ENCODE results near the gene INPP4B. TPM values are rescaled to one million over a fixed set of nuclear protein-coding genes. Genes with fewer than 3 reads are reported as not detected.
A peak's percentile ranks its signal among the peaks of the same experiment; 100 is the strongest.
"Not testable (repeated sequence)": the region's sequence is repeated elsewhere in the genome, so short reads cannot be mapped to it uniquely, and the experiment has no call there.

INPP4B gene
- polyA plus RNA-seq, 3 donors: 8.5 to 9.4 (median 9.0) TPM

DNA sequence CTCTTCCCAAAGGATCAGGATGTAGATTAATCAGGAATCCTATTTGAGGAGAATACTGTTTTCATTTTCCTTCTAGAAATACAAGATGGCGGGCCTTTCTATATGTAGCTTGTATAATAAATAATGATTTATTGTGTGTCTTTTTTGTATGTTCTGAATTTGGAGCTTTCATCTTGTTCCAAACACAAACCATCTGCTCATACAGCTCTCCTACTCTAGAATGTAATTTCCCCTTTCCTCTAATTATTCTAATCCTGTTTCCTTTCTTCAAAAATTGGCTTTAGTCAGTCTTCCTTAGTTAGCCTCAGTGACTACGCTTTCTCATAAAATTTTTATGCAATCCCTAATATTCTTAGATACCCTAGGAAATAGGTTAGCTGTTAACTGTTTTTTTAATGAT is 422.2 kb downstream of the INPP4B start:
- DNase-seq (ENCODE audit: low read depth in 3 of 3, low spot score in 2 of 3): no peak

DNA sequence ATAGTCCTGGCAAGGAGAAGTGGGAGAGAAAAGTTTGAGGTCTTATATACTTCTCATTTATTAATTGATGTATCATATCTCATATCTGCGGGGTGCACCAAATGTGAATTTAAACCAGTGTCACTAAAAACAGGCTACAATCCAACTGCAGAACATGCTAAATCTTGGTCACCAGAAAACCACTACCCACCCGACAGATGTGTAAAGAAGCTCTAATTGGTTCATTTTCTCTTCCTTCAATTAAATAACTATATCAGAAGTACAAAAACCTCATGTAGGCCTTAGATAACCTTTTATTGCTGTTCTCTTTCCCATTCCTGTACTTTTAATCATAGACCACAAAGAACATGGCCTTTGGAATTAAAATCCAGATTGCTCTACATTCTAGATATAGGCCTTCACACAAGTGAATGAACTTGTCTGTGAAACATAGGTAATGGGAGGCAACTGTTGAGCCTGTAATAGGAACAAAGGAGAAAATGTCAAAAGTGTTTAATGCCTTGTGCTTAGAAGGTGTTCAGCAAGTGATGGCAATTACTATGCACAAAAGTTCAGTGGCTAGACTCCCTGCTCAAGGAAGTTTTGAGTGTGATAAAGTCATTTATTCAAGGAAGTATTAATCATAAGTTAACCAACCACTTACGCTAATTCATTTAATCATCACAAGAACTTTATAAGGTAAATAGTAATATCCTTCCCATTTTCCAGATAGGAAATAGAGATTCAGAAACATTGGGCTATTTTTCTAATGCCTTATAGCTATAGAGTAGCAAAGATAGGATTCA is 425.6 kb downstream of the INPP4B start:
- DNase-seq (ENCODE audit: low read depth in 3 of 3, low spot score in 2 of 3): no peak

- DNase-seq (ENCODE audit: low read depth in 3 of 3, low spot score in 2 of 3): no peak
Observed at GRCh38 chr4:142419712-142420111, 426.4 kb downstream of the INPP4B start.

DNA sequence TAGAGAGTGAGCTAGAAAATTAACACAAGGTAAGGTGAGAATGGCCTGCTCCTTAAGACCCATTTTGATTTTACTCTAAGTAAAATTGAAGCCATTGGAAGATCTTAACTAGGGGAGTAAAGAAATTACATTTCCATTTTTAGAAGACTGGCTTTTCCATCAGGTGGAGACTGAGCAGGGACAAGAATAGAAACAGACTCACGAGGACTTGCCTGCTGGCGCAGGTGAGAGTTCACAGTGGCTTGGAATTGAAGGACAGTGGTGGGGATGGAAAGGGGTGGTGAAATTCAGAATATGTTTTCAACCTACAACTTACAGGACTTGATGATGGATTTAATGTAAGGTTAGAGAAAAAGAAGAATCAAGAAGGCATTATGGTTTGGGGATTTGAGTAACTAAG is 427.4 kb downstream of the INPP4B start:
- DNase-seq (ENCODE audit: low read depth in 3 of 3, low spot score in 2 of 3): no peak

DNA sequence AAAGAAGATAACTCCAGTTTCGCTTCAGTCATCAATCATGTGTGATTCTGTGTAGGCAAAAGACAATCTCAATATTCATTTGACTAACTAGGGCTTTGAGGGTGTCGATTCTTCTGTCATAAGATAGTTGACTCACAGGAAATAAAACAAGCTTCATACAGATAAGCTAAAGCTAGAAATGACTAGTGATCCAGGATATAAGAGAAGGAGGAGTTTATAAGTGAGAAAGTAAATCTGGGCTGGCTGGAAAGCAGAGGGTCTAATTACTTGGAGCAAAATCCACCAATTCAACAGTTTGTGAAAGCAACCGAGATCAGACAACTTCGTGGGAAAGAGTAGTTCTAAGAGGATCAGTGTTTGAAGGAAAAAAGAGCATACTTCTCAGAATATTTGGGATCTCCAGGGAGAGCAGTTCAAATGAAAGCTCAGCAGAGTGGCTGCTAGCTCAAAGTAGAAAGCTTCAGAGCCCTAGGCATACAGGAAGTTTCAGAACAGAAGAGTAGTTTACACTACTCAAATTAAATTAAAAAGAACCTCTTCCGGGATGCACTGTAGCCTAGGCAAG is 429.3 kb downstream of the INPP4B start:
- no peak for DNase-seq (ENCODE audit: low read depth in 3 of 3, low spot score in 2 of 3)

GRCh38 chr4:142416121-142416520 is 430.0 kb downstream of the INPP4B start:
- DNase-seq (ENCODE audit: low read depth in 3 of 3, low spot score in 2 of 3): no peak

- DNase-seq (ENCODE audit: low read depth in 3 of 3, low spot score in 2 of 3): no peak
Observed at GRCh38 chr4:142414366-142414990, 431.6 kb downstream of the INPP4B start.

GRCh38 chr4:142413485-142413884 is 432.6 kb downstream of the INPP4B start:
- DNase-seq (ENCODE audit: low read depth in 3 of 3, low spot score in 2 of 3): no peak

DNA sequence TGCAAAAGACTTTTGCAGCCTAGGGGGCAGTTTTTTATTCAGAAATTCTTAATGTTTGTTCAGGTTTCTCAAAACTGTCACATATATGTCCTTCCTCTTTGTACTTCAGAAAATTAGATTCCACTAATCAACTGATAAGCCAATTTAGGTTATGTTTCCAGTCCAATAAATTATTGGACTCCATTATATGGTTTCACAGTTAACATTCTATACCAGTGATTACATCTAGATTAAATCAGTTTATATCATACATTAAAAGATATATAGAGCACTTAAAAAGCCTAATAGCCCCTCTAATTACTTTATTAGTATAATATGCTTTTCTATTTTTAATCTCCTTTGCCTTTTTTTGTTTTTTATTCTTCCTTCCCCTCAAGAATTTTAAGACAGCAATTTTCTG is 434.1 kb downstream of the INPP4B start:
- no peak for DNase-seq (ENCODE audit: low read depth in 3 of 3, low spot score in 2 of 3)

GRCh38 chr4:142408003-142408441 is 438.1 kb downstream of the INPP4B start:
- DNase-seq (ENCODE audit: low read depth in 3 of 3, low spot score in 2 of 3): no peak

GRCh38 chr4:142407596-142407995 is 438.5 kb downstream of the INPP4B start:
- no peak for DNase-seq (ENCODE audit: low read depth in 3 of 3, low spot score in 2 of 3)

DNA sequence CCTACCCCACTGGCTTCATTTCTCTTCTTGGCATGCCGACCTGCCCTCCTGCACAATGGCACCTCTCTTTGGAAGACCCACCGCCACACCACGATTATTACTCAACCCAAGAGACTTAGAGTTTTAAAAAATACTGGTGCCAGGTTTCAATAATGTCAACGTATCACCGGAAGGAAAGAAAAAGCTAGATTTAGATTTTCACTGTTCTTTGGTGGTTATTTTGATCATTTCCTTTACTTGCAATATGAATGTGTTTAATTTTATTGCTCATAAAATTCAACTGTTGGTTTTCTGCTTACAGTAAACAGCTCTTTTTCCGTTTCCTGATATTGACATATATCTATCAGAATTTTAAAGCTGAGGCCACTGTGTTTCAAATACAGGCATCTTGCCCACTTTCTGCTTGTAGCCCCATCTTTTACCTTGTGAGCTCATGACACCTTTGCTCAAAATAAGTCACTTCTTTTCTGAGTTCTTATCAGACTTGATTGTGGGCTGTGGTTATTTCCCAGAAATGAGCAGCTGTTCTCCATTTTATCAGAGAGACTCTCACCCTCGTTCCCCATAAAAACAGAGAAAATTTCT is 439.1 kb downstream of the INPP4B start:
- no peak for DNase-seq (ENCODE audit: low read depth in 3 of 3, low spot score in 2 of 3)

DNA sequence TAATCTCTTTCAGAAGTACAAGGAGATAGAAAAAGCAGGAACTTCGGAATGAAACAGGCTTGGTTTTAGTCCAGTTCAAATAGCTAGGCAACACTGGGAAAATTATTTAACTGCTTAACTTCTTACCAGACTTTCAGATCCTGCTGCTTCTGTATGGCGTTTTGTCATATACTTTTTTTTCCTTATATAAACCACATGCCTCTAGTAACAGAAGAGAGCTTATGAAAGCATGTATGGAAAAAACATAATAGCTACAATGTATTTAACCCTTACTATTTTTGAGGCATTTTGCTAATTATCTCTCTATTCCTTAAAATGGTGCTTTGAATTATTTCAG is 439.6 kb downstream of the INPP4B start:
- DNase-seq (ENCODE audit: low read depth in 3 of 3, low spot score in 2 of 3): no peak

DNA sequence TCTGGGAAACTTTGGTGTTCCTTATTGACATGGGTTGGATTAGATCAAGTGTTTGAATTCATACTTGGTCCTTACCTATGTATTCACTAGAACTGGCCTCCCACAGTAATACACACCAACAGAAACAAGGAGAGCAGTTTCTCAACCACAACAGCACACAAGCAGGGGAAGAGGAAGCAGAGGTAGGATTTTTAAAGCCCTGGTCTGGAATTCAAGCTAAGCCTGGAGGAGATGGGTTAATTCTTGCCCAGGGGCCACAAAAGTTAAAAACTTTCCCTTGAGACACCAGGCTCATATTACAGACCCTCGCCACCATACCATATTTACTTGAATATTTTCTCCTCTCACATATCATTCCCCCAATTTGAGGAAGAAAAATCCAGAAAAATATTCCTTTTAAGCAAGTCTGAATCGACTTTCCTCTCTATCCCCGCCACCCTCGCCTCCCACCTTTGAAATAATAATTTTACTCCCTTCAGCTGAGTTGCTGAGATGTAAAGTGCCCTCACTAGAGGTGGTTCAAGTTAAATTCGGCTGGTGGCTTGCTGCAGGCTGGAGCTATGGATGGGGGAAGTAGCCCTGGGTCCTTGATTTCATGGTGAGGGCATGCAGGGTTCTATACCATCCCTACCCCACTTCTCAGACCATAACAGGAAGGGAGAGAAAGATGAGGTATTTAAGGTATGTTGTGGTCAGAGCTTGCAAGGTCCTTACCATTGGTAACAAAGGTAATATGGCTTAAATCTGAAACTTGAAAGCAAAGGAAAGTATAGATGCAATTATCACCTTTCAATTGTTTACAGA is 440.2 kb downstream of the INPP4B start:
- DNase-seq (ENCODE audit: low read depth in 3 of 3, low spot score in 2 of 3): peak in 1 of 3 donors; percentile 27

GRCh38 chr4:142405021-142405694 is 440.9 kb downstream of the INPP4B start:
- DNase-seq (ENCODE audit: low read depth in 3 of 3, low spot score in 2 of 3): peak; percentile 43 to 70 (median 62)

GRCh38 chr4:142404191-142404611 is 441.9 kb downstream of the INPP4B start:
- no peak for DNase-seq (ENCODE audit: low read depth in 3 of 3, low spot score in 2 of 3)

DNA sequence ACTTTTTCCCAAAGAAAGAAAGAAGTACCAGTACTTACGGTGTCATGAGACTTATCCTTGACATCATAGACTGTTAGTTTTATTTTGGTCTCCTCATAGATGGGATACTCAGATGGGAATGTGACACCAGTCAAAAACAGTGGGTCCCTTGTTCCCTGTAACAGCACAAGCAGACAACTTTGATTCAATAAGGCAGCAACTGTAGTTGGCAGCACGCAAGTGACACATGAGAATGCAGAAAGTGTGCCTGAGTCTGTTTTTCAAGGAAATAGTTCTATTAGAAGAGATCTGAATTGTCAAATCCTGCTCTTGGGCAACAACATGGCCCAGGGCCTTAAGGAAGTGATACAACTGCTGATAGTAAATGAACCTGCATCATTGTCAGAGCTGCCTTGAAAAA is 443.2 kb downstream of the INPP4B start:
- no peak for DNase-seq (ENCODE audit: low read depth in 3 of 3, low spot score in 2 of 3)

DNA sequence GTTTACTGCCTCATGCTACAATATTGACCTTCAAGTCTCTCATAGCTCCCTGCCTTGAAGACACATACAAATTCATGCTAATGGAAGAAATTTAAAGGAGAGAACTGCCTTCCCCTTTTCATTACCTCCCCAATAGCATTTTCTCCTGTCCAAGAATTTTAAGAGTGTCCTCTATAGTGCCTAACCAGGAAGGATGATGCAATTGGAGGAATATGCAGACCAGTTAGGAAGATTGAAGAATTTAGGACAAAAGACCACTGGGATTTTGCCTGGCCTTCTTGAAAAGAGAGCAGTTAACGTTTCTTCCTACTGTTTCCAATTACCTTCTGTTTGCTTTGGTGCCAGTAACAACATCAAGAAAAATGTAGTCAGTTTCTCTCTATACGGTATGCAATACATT is 443.9 kb downstream of the INPP4B start:
- no peak for DNase-seq (ENCODE audit: low read depth in 3 of 3, low spot score in 2 of 3)

- not testable (repeated sequence) for DNase-seq (ENCODE audit: low read depth in 3 of 3, low spot score in 2 of 3)
Observed at GRCh38 chr4:142397364-142397991, 448.6 kb downstream of the INPP4B start.

DNA sequence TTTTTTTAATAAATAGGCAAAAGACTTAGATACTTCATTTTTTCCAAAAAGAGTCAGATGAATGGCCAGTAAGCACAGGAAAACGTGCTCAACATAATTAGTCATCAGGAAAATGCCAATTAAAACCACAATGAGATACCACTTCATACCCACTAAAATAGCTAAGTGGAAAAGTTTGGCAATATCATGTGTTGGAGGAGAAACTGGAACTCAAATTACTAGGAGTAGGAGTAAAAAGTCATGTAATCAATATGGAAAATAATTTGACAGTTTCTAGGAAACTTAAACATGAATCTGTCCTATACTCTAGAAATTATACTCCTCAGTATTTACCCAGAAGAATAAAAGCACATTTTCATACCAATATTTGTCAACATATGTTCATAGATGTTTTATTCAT is 449.8 kb downstream of the INPP4B start:
- no peak for DNase-seq (ENCODE audit: low read depth in 3 of 3, low spot score in 2 of 3)

Measured in right renal cortex interstitium (tissue), 3 donors.